Measurements from ENCODE around the gene SUPT20H. TPM values are rescaled to one million over a fixed set of nuclear protein-coding genes. Genes with fewer than 3 reads are reported as not detected.

Gene SUPT20H
- total RNA-seq, 2 donors from 2014 or later = 32.2 to 57.3 TPM

DNA sequence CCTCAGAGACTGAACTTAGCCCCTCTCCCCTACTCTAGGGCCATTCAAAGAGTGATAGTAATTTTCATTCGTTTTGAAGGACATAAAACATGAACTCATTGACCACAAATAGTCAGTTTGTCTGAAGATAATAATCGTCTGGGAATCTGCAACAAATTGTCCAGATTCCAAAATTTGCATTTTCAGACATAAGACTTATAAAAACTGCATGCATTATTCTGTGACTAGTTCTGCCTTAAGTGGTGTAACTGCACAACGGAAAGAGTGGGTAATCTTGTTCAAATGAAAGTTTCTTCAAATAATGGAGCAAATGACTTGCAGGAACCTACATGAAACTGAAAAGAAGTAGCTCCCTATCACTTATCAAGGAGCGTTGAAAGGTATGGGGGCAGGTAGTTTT is 37.6 kb upstream of the SUPT20H start:
- H3K9me3 ChIP-seq = no peaks in the 10 kb centered on the region
- TF ChIP-seq, protein P1, sequence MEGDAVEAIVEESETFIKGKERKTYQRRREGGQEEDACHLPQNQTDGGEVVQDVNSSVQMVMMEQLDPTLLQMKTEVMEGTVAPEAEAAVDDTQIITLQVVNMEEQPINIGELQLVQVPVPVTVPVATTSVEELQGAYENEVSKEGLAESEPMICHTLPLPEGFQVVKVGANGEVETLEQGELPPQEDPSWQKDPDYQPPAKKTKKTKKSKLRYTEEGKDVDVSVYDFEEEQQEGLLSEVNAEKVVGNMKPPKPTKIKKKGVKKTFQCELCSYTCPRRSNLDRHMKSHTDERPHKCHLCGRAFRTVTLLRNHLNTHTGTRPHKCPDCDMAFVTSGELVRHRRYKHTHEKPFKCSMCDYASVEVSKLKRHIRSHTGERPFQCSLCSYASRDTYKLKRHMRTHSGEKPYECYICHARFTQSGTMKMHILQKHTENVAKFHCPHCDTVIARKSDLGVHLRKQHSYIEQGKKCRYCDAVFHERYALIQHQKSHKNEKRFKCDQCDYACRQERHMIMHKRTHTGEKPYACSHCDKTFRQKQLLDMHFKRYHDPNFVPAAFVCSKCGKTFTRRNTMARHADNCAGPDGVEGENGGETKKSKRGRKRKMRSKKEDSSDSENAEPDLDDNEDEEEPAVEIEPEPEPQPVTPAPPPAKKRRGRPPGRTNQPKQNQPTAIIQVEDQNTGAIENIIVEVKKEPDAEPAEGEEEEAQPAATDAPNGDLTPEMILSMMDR (IDR thresholded peaks at IDR 0.05) = no peak
- TF ChIP-seq POLR2A (IDR thresholded peaks at IDR 0.05) (no peak), POLR2AphosphoS5 (IDR thresholded peaks at IDR 0.05) (no peak)
- intact Hi-C loops (cut with DNase I) = no loop called here
- no peaks in the 10 kb centered on the region for H3K36me3 ChIP-seq
- no peak for DNase-seq (ENCODE audit: low spot score)
- H3K27me3 ChIP-seq (replicated peaks; ENCODE audit: insufficient read depth) = no peaks in the 10 kb centered on the region
- WGBS = 69% methylated on average over 4 of the region's 4 CpGs
- H3K27ac ChIP-seq = no peak overlapping the region
- no peaks in the 10 kb centered on the region for H3K4me1 ChIP-seq (replicated peaks)
- no peak overlapping the region for H3K4me3 ChIP-seq

DNA sequence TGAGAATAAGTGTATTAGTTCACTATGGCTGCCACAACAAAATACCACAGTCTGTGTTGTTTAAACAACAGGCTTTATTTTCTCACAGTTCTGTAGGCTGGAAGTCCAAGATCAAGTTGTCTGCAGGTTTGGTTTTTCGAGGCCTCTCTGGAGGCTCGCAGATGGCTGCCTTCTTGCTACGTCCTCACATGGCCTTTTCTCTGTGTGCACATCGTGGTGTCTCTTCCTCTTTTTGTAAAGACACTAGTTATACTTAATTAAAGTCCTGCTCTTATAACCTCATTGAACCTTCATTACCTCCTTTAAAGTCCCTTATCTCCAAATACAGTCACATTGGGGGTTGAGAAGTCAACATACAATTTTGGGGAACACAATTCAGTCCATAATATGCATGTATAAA is 35.4 kb upstream of the SUPT20H start:
- Histone ChIP-seq H3K36me3 (no peaks in the 10 kb centered on the region), H3K4me3 (no peak overlapping the region), H3K27me3 (replicated peaks; ENCODE audit: insufficient read depth) (no peaks in the 10 kb centered on the region), H3K4me1 (replicated peaks) (no peaks in the 10 kb centered on the region), H3K27ac (no peak overlapping the region), H3K9me3 (no peaks in the 10 kb centered on the region)
- 90% methylated on average over 4 of the region's 4 CpGs for WGBS
- no peak for TF ChIP-seq POLR2AphosphoS5 (IDR thresholded peaks at IDR 0.05)
- TF ChIP-seq POLR2A (IDR thresholded peaks at IDR 0.05) = no peak
- TF ChIP-seq, protein P1 (IDR thresholded peaks at IDR 0.05) = no peak
- no peak for DNase-seq (ENCODE audit: low spot score)
- intact Hi-C loops (cut with DNase I) = no loop called here

DNA sequence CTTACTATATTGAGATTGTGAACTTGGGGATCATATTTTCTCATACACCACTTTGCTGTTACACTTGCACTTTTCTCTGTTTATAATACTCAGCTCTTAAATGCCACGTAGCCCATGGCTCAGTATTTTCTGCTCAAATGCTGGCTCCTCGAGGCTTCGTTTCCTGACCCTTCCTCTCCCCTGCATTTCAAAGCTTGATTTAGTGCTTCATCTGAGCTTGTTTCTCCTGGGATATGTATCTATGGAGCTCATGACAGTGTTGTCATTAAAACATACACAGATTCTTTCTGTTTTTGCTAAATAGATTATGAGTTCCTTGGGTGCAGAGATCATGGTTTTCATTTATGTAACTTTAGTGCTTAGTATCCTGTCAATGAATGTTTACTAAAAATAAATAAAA is 34.6 kb upstream of the SUPT20H start:
- TF ChIP-seq, protein P1 (IDR thresholded peaks at IDR 0.05) = no peak
- Histone ChIP-seq H3K4me3 (no peak overlapping the region), H3K27ac (no peak overlapping the region), H3K27me3 (replicated peaks; ENCODE audit: insufficient read depth) (no peaks in the 10 kb centered on the region), H3K36me3 (no peaks in the 10 kb centered on the region), H3K9me3 (no peaks in the 10 kb centered on the region), H3K4me1 (replicated peaks) (no peaks in the 10 kb centered on the region)
- DNase-seq (ENCODE audit: low spot score) = no peak
- WGBS = 42% methylated on average over 3 of the region's 3 CpGs
- intact Hi-C loops (cut with DNase I) = no loop called here

DNA sequence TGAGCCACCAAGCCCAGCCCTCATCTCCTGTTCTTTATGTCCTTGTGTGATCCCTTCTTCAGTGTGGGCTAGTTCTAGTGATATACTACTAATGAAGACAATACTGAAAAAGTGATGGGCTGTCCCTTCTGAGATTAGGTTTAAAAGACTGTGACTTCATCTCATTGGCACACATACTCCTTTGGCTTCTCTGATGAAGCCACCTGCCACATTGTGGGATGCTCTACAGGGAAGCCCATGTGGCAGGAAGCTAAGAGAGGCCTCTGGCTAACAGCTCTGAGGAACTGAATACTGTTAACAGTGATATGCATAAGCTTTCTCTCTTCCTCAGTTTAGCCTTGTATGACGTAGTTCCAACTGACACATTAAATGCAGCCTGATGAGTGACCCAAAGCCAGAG is 32.3 kb upstream of the SUPT20H start:
- no peaks in the 10 kb centered on the region for H3K9me3 ChIP-seq
- no peaks in the 10 kb centered on the region for H3K36me3 ChIP-seq
- no peaks in the 10 kb centered on the region for H3K4me1 ChIP-seq (replicated peaks)
- no peaks in the 10 kb centered on the region for H3K27me3 ChIP-seq (replicated peaks; ENCODE audit: insufficient read depth)
- no peak for DNase-seq (ENCODE audit: low spot score)
- TF ChIP-seq POLR2AphosphoS5 (IDR thresholded peaks at IDR 0.05) = no peak
- TF ChIP-seq, protein P1 (IDR thresholded peaks at IDR 0.05) = no peak
- no peak for TF ChIP-seq POLR2A (IDR thresholded peaks at IDR 0.05)
- 76% methylated on average over 1 of the region's 1 CpG for WGBS
- no peak overlapping the region for H3K27ac ChIP-seq
- no peak overlapping the region for H3K4me3 ChIP-seq
- intact Hi-C loops (cut with DNase I) = no loop called here

DNA sequence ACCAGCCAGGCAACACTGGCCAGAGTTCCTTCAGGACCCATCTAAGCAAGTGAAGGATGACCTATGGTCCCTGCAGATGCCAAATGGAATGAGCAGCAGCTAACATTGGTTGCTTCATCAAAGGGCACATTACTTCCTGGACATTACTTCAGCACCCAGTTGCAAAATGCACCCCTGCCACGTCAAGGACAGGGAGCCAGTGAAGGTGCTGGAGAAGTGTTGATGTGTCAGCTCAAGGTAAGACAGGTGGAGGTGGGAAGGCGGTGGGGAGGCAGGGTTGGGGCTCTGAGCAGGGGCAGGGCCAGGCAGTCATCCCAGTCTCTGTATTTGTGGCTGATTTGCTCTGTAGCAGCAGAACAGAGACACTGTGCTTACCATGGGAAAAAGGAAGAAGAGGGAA is 31.4 kb upstream of the SUPT20H start:
- no peaks in the 10 kb centered on the region for H3K27me3 ChIP-seq (replicated peaks; ENCODE audit: insufficient read depth)
- 76% methylated on average over 2 of the region's 2 CpGs for WGBS

More for the DNA sequence above, 31.4 kb upstream of the SUPT20H start:
- Histone ChIP-seq H3K4me3 (no peak overlapping the region), H3K4me1 (replicated peaks) (no peaks in the 10 kb centered on the region), H3K27ac (no peak overlapping the region), H3K9me3 (no peaks in the 10 kb centered on the region), H3K36me3 (no peaks in the 10 kb centered on the region)
- intact Hi-C loops (cut with DNase I) = no loop called here
- TF ChIP-seq POLR2A (IDR thresholded peaks at IDR 0.05) (no peak), POLR2AphosphoS5 (IDR thresholded peaks at IDR 0.05) (no peak)
- TF ChIP-seq, protein P1 (IDR thresholded peaks at IDR 0.05) = no peak
- no peak for DNase-seq (ENCODE audit: low spot score)

Data from prostate gland (tissue), 2 donors.